Measurements from ENCODE around the gene DNAJC24.
A peak's percentile ranks its signal among the peaks of the same experiment; 100 is the strongest.

Gene DNAJC24

DNA sequence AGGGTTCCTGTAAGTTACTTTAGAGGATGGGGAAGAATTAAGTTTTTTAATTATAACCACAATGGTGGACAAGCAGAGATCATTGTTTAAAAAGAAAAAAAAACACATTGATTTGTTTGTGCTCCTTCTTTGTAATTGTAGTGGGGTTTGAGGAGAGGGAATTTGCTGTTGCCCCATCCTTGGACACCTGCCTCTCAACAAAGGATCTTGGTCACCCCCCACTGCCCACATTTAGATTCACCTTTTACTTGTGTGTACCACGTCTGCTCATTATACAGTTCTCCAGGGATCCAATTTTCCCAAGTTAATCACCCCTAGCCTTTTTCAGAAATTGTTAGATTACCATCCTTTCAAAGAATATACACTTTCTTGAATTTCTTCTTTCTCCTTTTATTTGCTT, 53.0 kb downstream of the DNAJC24 start:
- DNase-seq (ENCODE audit: insufficient read length, low spot score): no peak
- no peak for FAIRE-seq
- TF ChIP-seq CTCF (IDR thresholded peaks at IDR 0.05; ENCODE audit: insufficient read depth, missing control alignments): no peak

- no peak for FAIRE-seq
- TF ChIP-seq CTCF (IDR thresholded peaks at IDR 0.05; ENCODE audit: insufficient read depth, missing control alignments): no peak
Observed at GRCh38 chr11:31424652-31425051, 55.0 kb downstream of the DNAJC24 start.

GRCh38 chr11:31433851-31434250, 64.2 kb downstream of the DNAJC24 start:
- TF ChIP-seq CTCF (IDR thresholded peaks at IDR 0.05; ENCODE audit: insufficient read depth, missing control alignments): no peak
- FAIRE-seq (peak; percentile 48), DNase-seq (ENCODE audit: insufficient read length, low spot score) (no peak)

More at GRCh38 chr11:31424652-31425051, 55.0 kb downstream of the DNAJC24 start:
- DNase-seq (ENCODE audit: insufficient read length, low spot score): no peak

DNA sequence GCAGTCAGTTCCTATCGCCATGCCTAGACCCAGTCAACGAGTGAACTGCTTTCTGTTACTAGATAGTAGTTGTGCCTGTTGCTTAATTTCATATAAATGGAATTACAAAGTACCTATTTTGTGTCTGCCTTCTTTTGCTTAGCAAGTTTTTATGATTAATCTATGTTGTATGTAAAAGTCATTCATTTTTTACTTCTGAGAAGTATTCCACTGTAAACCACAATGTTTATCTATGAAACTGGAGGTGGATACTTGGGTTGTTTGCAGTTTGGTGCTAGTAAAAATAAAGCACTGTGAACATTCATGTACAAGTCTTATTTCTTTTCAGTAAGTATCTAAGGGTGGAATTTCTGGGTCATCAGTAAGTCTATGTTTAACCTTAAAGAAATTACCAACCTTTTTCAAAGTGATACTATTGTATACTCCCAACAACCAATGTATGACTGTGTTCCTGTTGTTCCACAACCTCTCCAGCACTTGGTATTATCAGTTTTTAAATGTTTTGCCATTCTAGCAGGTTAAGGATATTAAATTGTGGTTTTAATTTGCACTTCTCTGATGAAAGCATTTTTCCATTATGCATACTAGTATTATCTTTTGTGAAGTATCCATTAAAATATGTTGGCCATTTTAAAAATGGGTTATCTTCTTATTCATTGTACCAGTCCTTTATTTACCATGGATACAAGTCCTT, 68.2 kb downstream of the DNAJC24 start:
- DNase-seq (ENCODE audit: insufficient read length, low spot score) (no peak), FAIRE-seq (no peak)
- TF ChIP-seq CTCF (IDR thresholded peaks at IDR 0.05; ENCODE audit: insufficient read depth, missing control alignments): no peak

DNA sequence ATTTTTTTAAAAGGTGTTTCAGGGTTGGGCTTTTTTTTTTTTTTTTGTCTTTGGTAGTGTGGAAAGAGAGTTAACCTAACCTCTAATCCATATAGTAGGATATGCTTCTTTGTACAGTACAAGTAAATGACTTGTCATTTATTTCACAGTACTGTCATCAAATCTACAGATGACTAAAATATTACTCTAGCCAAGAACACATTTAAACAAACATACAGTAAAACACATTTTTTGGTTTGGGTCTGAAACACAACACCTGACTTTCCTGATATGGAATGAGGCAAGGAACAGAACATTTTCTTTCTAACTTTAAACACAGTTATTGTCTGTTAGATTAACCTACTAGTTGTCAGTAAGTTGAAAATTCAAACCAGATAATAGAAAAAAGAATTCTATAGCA, 71.6 kb downstream of the DNAJC24 start:
- DNase-seq (ENCODE audit: insufficient read length, low spot score): no peak
- TF ChIP-seq CTCF (IDR thresholded peaks at IDR 0.05; ENCODE audit: insufficient read depth, missing control alignments): no peak
- FAIRE-seq: no peak

GRCh38 chr11:31442086-31442485, 72.4 kb downstream of the DNAJC24 start:
- FAIRE-seq (no peak), DNase-seq (ENCODE audit: insufficient read length, low spot score) (no peak)
- TF ChIP-seq CTCF (IDR thresholded peaks at IDR 0.05; ENCODE audit: insufficient read depth, missing control alignments): no peak

- DNase-seq (ENCODE audit: insufficient read length, low spot score): no peak
- FAIRE-seq: peak; percentile 58
- no peak for TF ChIP-seq CTCF (IDR thresholded peaks at IDR 0.05; ENCODE audit: insufficient read depth, missing control alignments)
Observed at GRCh38 chr11:31443802-31444201, 74.1 kb downstream of the DNAJC24 start.
